ENCODE measurements around the gene PDX1.

The PDX1 gene

DNA sequence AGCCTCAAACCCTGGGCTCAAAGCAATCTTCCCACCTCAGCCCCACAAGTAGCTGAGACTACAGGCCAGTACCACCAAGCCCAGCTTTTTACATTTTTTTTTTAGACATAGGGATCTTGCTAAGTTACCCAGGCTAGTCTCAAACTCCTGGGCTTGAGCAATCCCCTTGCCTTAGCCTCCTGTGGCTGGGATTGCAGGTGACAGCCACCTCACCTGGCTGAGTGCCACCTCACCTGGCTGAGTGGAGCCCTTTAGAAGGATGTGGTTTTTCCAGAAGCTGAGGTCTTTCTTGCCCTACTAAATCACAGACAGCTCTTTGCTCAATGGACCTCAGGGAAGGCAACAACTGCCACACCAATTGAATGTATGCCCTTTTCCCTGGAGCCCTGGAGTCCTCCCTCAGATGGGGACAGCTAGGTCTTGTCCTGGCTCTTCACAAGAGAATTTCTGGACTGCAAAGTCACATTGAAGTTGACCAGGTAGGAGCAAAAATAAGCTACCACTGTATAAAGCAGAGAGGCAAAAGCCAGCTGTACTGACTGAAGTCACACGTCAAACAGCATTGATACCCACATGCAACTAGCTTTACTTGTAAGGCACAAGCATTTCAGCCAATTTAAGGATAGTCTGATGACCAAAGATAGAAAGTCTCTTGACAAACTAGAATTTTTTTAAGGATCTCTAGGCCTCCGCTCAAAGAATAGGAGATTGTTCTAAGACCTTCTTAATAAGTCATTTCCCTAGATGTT lies 14.0 kb downstream of the PDX1 start:
- POLR2A ChIA-PET: no interaction called here

DNA sequence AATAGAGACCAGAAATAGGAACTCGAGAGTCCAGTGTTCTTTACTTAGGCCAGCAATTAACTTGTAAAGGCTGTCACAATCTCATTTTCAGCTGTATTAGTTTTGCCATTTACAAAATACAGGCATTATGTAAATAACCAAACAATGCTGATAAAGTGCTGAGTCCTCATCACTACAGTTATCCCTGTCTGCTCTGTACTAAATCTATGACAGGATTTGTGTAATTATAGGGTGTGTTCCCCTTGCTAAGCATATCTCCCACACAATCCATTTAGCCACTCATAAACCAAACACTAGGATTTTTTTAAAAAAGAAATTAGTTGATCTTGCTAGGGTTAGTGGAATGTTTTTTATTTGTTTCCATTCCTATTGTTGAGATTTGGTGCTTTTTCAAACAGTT lies 23.2 kb downstream of the PDX1 start:
- H3K36me3 ChIP-seq (ENCODE audit: control insufficient read depth in 2 of 2, insufficient read depth in 1 of 2, low read length in 2 of 2): no peaks in the 10 kb centered on the region

More for the DNA sequence above, 14.0 kb downstream of the PDX1 start:
- no peak for TF ChIP-seq ZNF645 (tag by site-specific recombination; IDR thresholded peaks at IDR 0.05)
- no peak for TF ChIP-seq ZNF701 (tag by site-specific recombination; IDR thresholded peaks at IDR 0.05)
- TF ChIP-seq ZNF311 (tag by site-specific recombination; IDR thresholded peaks at IDR 0.05; ENCODE audit: borderline replicate concordance): no peak
- TF ChIP-seq TRIM28 (IDR thresholded peaks at IDR 0.05; ENCODE audit: borderline replicate concordance, low read length): no peak
- TF ChIP-seq, protein P1, sequence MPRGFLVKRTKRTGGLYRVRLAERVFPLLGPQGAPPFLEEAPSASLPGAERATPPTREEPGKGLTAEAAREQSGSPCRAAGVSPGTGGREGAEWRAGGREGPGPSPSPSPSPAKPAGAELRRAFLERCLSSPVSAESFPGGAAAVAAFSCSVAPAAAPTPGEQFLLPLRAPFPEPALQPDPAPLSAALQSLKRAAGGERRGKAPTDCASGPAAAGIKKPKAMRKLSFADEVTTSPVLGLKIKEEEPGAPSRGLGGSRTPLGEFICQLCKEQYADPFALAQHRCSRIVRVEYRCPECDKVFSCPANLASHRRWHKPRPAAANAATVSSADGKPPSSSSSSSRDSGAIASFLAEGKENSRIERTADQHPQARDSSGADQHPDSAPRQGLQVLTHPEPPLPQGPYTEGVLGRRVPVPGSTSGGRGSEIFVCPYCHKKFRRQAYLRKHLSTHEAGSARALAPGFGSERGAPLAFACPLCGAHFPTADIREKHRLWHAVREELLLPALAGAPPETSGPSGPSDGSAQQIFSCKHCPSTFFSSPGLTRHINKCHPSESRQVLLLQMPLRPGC (tag by site-specific recombination; IDR thresholded peaks at IDR 0.05): no peak
- no peak for TF ChIP-seq ZNF621 (tag by site-specific recombination; IDR thresholded peaks at IDR 0.05)
- TF ChIP-seq ZNF629 (tag by site-specific recombination; IDR thresholded peaks at IDR 0.05): no peak
- no peak for TF ChIP-seq ZNF585B (tag by site-specific recombination; IDR thresholded peaks at IDR 0.05)
- no peak for TF ChIP-seq OVOL3 (tag by site-specific recombination; IDR thresholded peaks at IDR 0.05)
- no peak for TF ChIP-seq ZNF623 (tag by site-specific recombination; IDR thresholded peaks at IDR 0.05)
- TF ChIP-seq, protein P2, sequence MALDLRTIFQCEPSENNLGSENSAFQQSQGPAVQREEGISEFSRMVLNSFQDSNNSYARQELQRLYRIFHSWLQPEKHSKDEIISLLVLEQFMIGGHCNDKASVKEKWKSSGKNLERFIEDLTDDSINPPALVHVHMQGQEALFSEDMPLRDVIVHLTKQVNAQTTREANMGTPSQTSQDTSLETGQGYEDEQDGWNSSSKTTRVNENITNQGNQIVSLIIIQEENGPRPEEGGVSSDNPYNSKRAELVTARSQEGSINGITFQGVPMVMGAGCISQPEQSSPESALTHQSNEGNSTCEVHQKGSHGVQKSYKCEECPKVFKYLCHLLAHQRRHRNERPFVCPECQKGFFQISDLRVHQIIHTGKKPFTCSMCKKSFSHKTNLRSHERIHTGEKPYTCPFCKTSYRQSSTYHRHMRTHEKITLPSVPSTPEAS (tag by site-specific recombination; IDR thresholded peaks at IDR 0.05): no peak
- TF ChIP-seq ZNF174 (tag by site-specific recombination; IDR thresholded peaks at IDR 0.05): no peak
- TF ChIP-seq ZNF10 (tag by site-specific recombination; IDR thresholded peaks at IDR 0.05): no peak
- no peak for TF ChIP-seq ZNF335 (tag by site-specific recombination; conservative IDR thresholded peaks at IDR 0.05)
- no peak for TF ChIP-seq ZNF146 (tag by site-specific recombination; IDR thresholded peaks at IDR 0.05)
- no peak for TF ChIP-seq ZNF221 (tag by site-specific recombination; IDR thresholded peaks at IDR 0.05; ENCODE audit: borderline replicate concordance)
- TF ChIP-seq ZNF658 (tag by site-specific recombination; IDR thresholded peaks at IDR 0.05): no peak
- Histone ChIP-seq H3K4me3 (ENCODE audit: low read depth, low read length) (no peak overlapping the region), H3K9me3 (ENCODE audit: control insufficient read depth, insufficient read depth, low read depth, low read length) (no peaks in the 10 kb centered on the region), H3K27ac (ENCODE audit: extremely low read depth, low read depth, low read length) (no peak overlapping the region), H3K36me3 (ENCODE audit: control insufficient read depth in 2 of 2, insufficient read depth in 1 of 2, low read length in 2 of 2) (no peaks in the 10 kb centered on the region), H3K4me1 (ENCODE audit: control insufficient read depth, insufficient read depth, low read length) (no peaks in the 10 kb centered on the region)
- CTCF ChIA-PET: interaction anchor here (0.8 kb wide), 1 partner anchor 356 kb away, joined by 3 read pairs; no protein-coding TSS in a partner anchor

More for the DNA sequence above, 23.2 kb downstream of the PDX1 start:
- Histone ChIP-seq H3K4me3 (ENCODE audit: low read depth, low read length) (no peak overlapping the region), H3K9me3 (ENCODE audit: control insufficient read depth, insufficient read depth, low read depth, low read length) (no peaks in the 10 kb centered on the region), H3K27ac (ENCODE audit: extremely low read depth, low read depth, low read length) (no peak overlapping the region), H3K4me1 (ENCODE audit: control insufficient read depth, insufficient read depth, low read length) (no peaks in the 10 kb centered on the region)
- CTCF ChIA-PET: interaction anchor here (0.7 to 2.0 kb wide), 5 partner anchors 11 to 606 kb away, joined by 3 to 7 read pairs (median 3); partner anchors contain the start of gene PDX1
- POLR2A ChIA-PET: no interaction called here
- TF ChIP-seq, protein P3, sequence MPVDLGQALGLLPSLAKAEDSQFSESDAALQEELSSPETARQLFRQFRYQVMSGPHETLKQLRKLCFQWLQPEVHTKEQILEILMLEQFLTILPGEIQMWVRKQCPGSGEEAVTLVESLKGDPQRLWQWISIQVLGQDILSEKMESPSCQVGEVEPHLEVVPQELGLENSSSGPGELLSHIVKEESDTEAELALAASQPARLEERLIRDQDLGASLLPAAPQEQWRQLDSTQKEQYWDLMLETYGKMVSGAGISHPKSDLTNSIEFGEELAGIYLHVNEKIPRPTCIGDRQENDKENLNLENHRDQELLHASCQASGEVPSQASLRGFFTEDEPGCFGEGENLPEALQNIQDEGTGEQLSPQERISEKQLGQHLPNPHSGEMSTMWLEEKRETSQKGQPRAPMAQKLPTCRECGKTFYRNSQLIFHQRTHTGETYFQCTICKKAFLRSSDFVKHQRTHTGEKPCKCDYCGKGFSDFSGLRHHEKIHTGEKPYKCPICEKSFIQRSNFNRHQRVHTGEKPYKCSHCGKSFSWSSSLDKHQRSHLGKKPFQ (tag by site-specific recombination; IDR thresholded peaks at IDR 0.05): no peak
- peak; percentile 74; the same call in 1 of the 2 replicates for TF ChIP-seq SP7 (tag by site-specific recombination; IDR thresholded peaks at IDR 0.05)

Data from HEK293 (cell line).